ENCODE data around the gene CEND1.

The CEND1 gene

DNA sequence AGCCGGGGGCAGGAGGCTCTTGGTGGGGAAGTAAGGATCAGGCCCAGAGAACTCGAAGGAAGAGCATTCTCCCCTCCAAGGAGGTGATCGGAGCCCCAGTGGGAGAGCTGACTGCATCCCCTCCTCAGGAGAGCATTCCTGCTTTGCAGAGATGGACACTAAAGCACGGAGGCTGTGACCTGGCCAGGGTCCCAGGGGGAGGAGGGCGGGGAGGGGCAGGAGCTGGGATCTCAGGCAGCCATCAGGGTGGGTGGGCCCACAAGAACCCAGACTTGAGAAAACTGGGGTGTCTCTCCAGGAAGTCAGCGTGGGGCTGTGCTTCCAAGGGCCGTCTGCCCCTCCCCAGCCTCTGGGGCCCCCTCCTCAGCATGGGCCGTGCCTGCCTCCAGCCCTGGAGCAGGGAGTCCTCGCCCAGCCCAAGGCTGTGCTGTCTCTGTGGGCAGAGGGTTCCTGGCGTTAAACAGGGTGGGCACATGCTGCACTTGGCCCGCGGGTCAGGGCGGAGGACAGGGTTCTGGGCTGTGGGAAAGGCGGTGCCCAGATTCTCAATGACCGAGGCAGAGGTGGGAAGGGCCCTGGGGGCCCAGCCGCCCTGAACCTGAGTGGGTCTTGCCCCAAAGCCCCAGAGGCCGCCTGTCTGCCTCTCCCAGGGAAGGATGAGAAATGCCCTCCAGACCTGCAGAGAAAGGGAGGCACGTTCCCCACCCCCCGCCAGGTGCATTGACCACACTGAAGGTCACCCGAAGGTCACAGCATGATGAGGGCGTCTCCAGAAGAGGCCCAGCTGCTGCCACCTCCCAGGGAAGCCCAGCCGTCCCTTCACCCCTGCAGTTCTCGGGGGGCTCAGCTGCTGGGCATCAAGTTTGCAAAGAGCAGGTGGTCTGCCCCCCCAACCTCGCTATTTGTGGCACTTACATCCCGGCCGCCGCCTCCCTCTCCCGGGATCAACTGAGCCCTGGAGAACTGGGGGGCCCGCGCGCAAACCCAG lies 643 bp downstream of the CEND1 start:
- H3K9ac ChIP-seq (ENCODE audit: low read depth, low read length) = peak overlapping the region; percentile 24
- no peaks in the 10 kb centered on the region for H3K9me3 ChIP-seq (ENCODE audit: control insufficient read depth, insufficient read depth, low read length)
- no peaks in the 10 kb centered on the region for H3K27me3 ChIP-seq (ENCODE audit: control insufficient read depth, insufficient read depth, low read length)
- peaks cover 2% of the 10 kb centered on the region for H3K4me1 ChIP-seq (ENCODE audit: control insufficient read depth, insufficient read depth, low read length)
- peaks cover 27% of the 10 kb centered on the region for H3K36me3 ChIP-seq (ENCODE audit: control insufficient read depth, insufficient read depth, low read length)
- H3K4me3 ChIP-seq (ENCODE audit: low read depth, low read length) = peak overlapping the region; percentile 35

GRCh38 chr11:788009-788640 lies 1.8 kb downstream of the CEND1 start:
- Histone ChIP-seq H3K4me3 (ENCODE audit: low read depth, low read length) (no peak overlapping the region), H3K9ac (ENCODE audit: low read depth, low read length) (no peak overlapping the region), H3K4me1 (ENCODE audit: control insufficient read depth, insufficient read depth, low read length) (peaks cover 6% of the 10 kb centered on the region), H3K27me3 (ENCODE audit: control insufficient read depth, insufficient read depth, low read length) (no peaks in the 10 kb centered on the region), H3K36me3 (ENCODE audit: control insufficient read depth, insufficient read depth, low read length) (peaks cover 16% of the 10 kb centered on the region), H3K9me3 (ENCODE audit: control insufficient read depth, insufficient read depth, low read length) (no peaks in the 10 kb centered on the region)

DNA sequence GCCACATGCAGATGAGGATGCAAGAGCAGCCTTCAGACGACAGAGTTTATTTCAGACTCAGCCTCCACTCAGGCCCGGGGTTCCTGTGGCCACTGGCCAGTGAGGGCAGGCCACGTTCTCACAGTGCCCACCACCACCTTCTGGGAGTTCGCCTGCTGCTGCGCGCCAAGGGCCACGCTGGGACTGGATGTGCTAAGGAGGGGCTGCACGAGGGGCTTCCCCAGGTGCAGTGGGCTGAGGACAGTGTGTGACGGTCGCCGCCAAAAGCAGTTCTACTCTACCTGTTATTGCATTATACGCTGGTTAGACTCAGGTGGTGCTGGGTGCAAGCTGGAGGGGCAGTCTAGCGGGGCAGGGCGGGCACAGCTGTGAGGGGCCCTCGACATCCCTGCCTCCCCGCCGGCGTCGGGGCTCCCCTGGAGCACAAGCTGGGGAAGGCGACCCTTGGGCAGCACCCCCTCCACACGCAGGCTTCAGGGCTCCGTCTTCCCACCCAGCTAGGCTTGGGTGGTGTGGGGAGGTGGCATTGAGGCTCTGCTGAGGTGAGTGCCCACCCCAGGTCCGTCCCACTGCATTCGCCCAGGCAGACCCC lies 2.7 kb downstream of the CEND1 start:
- no peak overlapping the region for H3K4me3 ChIP-seq (ENCODE audit: low read depth, low read length)
- peaks cover 10% of the 10 kb centered on the region for H3K36me3 ChIP-seq (ENCODE audit: control insufficient read depth, insufficient read depth, low read length)
- H3K27me3 ChIP-seq (ENCODE audit: control insufficient read depth, insufficient read depth, low read length) = no peaks in the 10 kb centered on the region
- H3K4me1 ChIP-seq (ENCODE audit: control insufficient read depth, insufficient read depth, low read length) = peaks cover 11% of the 10 kb centered on the region
- H3K9ac ChIP-seq (ENCODE audit: low read depth, low read length) = no peak overlapping the region
- H3K9me3 ChIP-seq (ENCODE audit: control insufficient read depth, insufficient read depth, low read length) = no peaks in the 10 kb centered on the region

- no peak overlapping the region for H3K9ac ChIP-seq (ENCODE audit: low read depth, low read length)
- peaks cover 11% of the 10 kb centered on the region for H3K4me1 ChIP-seq (ENCODE audit: control insufficient read depth, insufficient read depth, low read length)
- peaks cover 6% of the 10 kb centered on the region for H3K36me3 ChIP-seq (ENCODE audit: control insufficient read depth, insufficient read depth, low read length)
Observed at GRCh38 chr11:786235-787083, 3.4 kb downstream of the CEND1 start.

DNA sequence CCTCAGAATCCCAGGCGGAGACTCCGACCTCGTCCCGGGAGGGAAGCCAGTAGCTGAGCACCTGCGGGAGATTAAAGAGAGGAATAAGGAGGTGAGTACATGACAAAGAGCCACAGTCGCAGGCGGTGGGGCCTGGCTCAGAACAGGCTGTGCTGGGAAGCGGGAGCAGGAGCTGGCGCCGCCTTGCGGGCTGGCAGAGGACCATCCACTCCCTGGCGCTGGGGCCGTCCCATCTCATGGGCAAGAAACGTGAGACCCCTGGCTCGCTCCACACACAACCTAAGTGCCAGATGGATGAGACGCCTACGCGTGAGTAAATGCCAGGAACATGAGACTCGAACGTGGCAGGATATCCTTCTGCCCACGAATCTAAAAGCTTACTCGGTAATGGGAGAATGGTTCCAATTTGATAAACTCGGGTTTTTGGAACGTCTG lies 6.3 kb downstream of the CEND1 start:
- peak overlapping the region; percentile 13 for H3K4me3 ChIP-seq (ENCODE audit: low read depth, low read length)
- no peaks in the 10 kb centered on the region for H3K27me3 ChIP-seq (ENCODE audit: control insufficient read depth, insufficient read depth, low read length)
- no peak overlapping the region for H3K9ac ChIP-seq (ENCODE audit: low read depth, low read length)
- H3K36me3 ChIP-seq (ENCODE audit: control insufficient read depth, insufficient read depth, low read length) = peaks cover 6% of the 10 kb centered on the region
- no peaks in the 10 kb centered on the region for H3K9me3 ChIP-seq (ENCODE audit: control insufficient read depth, insufficient read depth, low read length)
- H3K4me1 ChIP-seq (ENCODE audit: control insufficient read depth, insufficient read depth, low read length) = peaks cover 9% of the 10 kb centered on the region

More at GRCh38 chr11:786235-787083, 3.4 kb downstream of the CEND1 start:
- no peaks in the 10 kb centered on the region for H3K27me3 ChIP-seq (ENCODE audit: control insufficient read depth, insufficient read depth, low read length)
- no peak overlapping the region for H3K4me3 ChIP-seq (ENCODE audit: low read depth, low read length)
- no peaks in the 10 kb centered on the region for H3K9me3 ChIP-seq (ENCODE audit: control insufficient read depth, insufficient read depth, low read length)

DNA sequence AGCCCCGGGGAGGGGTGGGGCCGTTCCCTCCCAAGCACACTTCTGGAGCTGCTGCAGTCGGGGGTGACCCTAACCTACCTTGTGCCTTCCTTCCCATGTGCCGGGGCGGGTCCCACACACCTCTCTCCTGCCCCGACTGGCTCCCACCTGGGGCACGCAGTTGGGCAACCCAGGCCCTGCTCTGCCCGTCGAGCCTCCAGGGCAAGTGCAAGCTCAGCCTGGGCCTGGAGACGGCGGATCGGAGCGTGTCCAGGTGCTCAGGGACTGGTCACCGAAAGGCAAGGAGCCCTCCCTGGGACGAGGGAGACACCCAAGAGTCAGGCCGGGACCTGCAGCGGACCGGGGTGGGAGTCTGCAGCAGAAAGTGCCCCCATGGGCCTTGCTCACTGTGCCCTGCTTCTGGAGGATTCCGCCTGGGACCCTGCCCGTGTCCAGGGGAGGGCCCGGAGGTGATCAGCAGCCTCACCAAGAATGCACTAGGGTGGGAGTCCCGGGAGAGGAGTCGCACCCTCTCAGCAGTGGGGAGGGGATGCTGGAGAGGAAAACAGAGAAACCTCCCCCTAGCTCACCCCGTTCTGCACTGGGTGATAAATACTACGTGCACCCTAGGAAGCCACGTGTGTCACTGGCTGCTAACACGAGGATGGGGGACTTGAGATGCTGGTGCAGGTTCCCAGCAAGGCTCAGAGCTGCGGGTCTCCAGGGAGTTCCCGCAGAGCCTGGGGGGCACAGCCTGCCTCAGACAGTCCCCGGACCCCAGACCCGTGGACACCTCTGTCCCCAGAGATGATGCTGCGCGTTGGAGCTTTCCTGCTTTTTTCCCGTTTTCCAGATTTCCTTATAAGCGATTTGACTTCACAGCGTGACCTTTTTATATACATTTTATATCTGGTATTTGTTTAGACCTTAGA lies 7.4 kb downstream of the CEND1 start:
- peaks cover 9% of the 10 kb centered on the region for H3K4me1 ChIP-seq (ENCODE audit: control insufficient read depth, insufficient read depth, low read length)
- no peaks in the 10 kb centered on the region for H3K9me3 ChIP-seq (ENCODE audit: control insufficient read depth, insufficient read depth, low read length)
- peaks cover 6% of the 10 kb centered on the region for H3K36me3 ChIP-seq (ENCODE audit: control insufficient read depth, insufficient read depth, low read length)
- no peaks in the 10 kb centered on the region for H3K27me3 ChIP-seq (ENCODE audit: control insufficient read depth, insufficient read depth, low read length)
- H3K4me3 ChIP-seq (ENCODE audit: low read depth, low read length) = no peak overlapping the region
- peak overlapping the region; percentile 37 for H3K9ac ChIP-seq (ENCODE audit: low read depth, low read length)

GRCh38 chr11:779955-780532 lies 9.8 kb downstream of the CEND1 start:
- Histone ChIP-seq H3K9me3 (ENCODE audit: control insufficient read depth, insufficient read depth, low read length) (no peaks in the 10 kb centered on the region), H3K36me3 (ENCODE audit: control insufficient read depth, insufficient read depth, low read length) (peaks cover 8% of the 10 kb centered on the region), H3K9ac (ENCODE audit: low read depth, low read length) (no peak overlapping the region), H3K4me1 (ENCODE audit: control insufficient read depth, insufficient read depth, low read length) (peaks cover 9% of the 10 kb centered on the region), H3K27me3 (ENCODE audit: control insufficient read depth, insufficient read depth, low read length) (no peaks in the 10 kb centered on the region), H3K4me3 (ENCODE audit: low read depth, low read length) (no peak overlapping the region)

DNA sequence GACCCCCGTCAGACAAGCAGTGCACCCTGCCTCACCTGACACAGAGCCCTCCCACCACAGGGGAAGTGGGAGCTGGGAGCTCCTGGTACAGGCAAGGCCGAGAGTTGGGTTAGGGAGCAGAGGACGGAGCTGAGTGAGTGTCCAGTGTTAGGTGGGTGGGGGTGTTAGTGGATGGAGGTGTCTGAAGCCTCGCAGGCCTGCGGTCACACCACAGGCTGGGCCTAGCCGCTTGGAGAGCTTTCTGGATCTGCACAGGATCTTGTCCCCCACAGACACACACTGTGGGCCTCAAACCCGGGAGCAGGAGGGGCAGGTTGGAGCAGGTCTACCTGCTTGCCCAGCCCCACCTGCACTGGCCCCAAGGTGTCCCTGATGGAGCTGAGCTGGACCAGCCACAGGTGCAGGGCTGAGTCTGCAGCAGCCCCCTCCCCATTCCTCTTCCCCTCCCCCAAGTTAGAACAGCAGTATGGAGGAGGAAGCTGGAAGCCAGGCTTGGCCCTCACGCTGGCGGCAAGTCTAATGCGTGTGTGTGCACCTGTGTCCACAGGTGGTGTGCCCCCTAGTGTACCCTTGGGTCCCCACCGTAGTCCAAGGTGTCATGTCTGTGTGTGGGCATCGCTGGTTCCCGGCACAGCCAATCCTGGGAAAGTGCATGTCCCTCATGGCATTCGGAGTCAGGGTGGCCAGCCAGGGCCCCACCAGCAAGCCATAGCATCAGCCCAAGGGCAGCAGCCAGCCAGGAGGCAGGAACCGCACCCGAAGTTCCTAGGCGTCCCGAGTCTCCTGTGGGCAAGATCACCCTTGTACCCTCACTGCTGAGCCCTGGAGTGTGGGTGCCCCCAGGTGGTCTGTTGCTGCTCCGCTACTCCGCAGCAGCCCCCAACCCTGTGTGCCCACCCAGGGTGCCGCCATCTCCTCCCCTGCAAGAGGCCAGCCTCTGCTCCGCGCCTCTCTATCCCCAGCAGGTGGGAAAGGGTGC lies 10.6 kb downstream of the CEND1 start:
- H3K4me3 ChIP-seq (ENCODE audit: low read depth, low read length) = no peak overlapping the region
- H3K27me3 ChIP-seq (ENCODE audit: control insufficient read depth, insufficient read depth, low read length) = no peaks in the 10 kb centered on the region
- H3K36me3 ChIP-seq (ENCODE audit: control insufficient read depth, insufficient read depth, low read length) = peaks cover 8% of the 10 kb centered on the region
- H3K9me3 ChIP-seq (ENCODE audit: control insufficient read depth, insufficient read depth, low read length) = no peaks in the 10 kb centered on the region
- no peak overlapping the region for H3K9ac ChIP-seq (ENCODE audit: low read depth, low read length)
- peaks cover 9% of the 10 kb centered on the region for H3K4me1 ChIP-seq (ENCODE audit: control insufficient read depth, insufficient read depth, low read length)

- H3K4me3 ChIP-seq (ENCODE audit: low read depth, low read length) = peak within 1 kb of the TSS; percentile 86
- peaks cover 18% of the 10 kb centered on the region for H3K36me3 ChIP-seq (ENCODE audit: control insufficient read depth, insufficient read depth, low read length)
- no peaks in the 10 kb centered on the region for H3K4me1 ChIP-seq (ENCODE audit: control insufficient read depth, insufficient read depth, low read length)
- H3K9ac ChIP-seq (ENCODE audit: low read depth, low read length) = peak within 1 kb of the TSS; percentile 65
- no peaks in the 10 kb centered on the region for H3K9me3 ChIP-seq (ENCODE audit: control insufficient read depth, insufficient read depth, low read length)
- H3K27me3 ChIP-seq (ENCODE audit: control insufficient read depth, insufficient read depth, low read length) = no peaks in the 10 kb centered on the region
Observed at GRCh38 chr11:777288-778255, 12.3 kb downstream of the CEND1 start, which contains the start of gene GATD1. TSS of gene GATD1 (minus strand) at chr11:777487. CDS start at chr11:777462, 25 bp downstream.
